B cell (primary cell): Measurements from ENCODE around the gene ARPC1A.

Experiments
- EZH2 ChIP-seq: IDR thresholded peaks from 2 replicates; pipeline ENCODE4 v1.6.1; 2012; ENCODE audit warnings: borderline replicate concordance, low read depth, mild to moderate bottlenecking, moderate library complexity, low read length; ENCODE audit not compliant: insufficient read depth, poor library complexity, severe bottlenecking
- TF ChIP-seq, protein P1 (sequence below): fragments of 200-600 bp; IDR thresholded peaks from one replicate; pipeline ENCODE4 v1.8.0; 2022; ENCODE audit warnings: antibody characterized with exemption, mild to moderate bottlenecking

DNA sequence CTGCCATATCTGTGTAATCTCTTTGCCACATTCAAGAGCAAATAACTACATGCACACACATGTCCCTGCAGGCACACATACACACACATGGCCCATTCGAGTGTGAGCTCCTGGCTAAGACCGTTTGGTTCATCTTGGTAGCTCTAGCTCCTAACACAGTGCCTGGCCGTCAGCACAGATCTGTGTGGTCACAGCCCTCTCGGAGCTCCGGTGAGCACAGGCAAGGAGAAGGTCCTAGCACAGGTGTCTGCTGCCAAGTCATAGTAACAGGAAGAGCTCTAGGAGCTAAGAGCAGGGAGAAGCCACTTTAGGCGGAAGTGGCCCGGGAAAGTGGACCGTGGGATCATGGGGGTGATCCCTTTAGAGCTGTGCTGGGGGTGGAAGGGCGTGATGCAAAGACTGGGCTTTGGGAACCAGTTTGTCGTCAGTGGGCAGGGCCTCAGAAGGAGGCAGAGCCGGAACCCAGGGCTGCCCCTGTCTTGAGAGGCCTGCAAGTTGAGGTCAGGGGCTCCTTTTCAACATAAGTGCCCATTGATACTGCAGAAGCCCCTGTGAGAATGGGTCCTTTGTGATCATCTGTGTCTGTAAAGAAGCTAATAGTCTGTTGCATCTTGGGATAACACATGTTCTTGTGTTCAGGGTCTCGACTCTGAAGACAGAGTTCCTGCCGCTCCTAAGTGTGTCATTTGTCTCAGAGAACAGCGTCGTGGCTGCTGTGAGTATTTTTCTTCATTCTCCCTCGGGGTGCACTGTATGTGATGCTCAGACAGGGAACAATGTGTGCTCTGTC lies 32.2 kb downstream of the ARPC1A start:
- TF ChIP-seq, protein P1, sequence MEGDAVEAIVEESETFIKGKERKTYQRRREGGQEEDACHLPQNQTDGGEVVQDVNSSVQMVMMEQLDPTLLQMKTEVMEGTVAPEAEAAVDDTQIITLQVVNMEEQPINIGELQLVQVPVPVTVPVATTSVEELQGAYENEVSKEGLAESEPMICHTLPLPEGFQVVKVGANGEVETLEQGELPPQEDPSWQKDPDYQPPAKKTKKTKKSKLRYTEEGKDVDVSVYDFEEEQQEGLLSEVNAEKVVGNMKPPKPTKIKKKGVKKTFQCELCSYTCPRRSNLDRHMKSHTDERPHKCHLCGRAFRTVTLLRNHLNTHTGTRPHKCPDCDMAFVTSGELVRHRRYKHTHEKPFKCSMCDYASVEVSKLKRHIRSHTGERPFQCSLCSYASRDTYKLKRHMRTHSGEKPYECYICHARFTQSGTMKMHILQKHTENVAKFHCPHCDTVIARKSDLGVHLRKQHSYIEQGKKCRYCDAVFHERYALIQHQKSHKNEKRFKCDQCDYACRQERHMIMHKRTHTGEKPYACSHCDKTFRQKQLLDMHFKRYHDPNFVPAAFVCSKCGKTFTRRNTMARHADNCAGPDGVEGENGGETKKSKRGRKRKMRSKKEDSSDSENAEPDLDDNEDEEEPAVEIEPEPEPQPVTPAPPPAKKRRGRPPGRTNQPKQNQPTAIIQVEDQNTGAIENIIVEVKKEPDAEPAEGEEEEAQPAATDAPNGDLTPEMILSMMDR, result no peak
- TF ChIP-seq EZH2, result no peak
